HG02759 (cell line): ENCODE results near the gene GNG13.

Source experiments
- ATAC-seq: cut with Tn5 transposase; IDR thresholded peaks from one replicate; pipeline ENCODE4 v1.9.1; 2021; ENCODE audit warnings: mild to moderate bottlenecking, moderate library complexity; ENCODE audit not compliant: unreplicated experiment

Gene GNG13

GRCh38 chr16:795580-796229 is 4.8 kb downstream of the GNG13 start:
- ATAC-seq = no peak

GRCh38 chr16:794853-795466 is 5.6 kb downstream of the GNG13 start:
- ATAC-seq = no peak

GRCh38 chr16:794091-794822 is 6.3 kb downstream of the GNG13 start:
- no peak for ATAC-seq

- no peak for ATAC-seq
Measured at GRCh38 chr16:793414-793813, 7.1 kb downstream of the GNG13 start.

GRCh38 chr16:792221-792995 is 8.1 kb downstream of the GNG13 start:
- no peak for ATAC-seq

- ATAC-seq = no peak
Measured at GRCh38 chr16:791131-791530, 9.4 kb downstream of the GNG13 start.

GRCh38 chr16:790086-790485 is 10.4 kb downstream of the GNG13 start:
- no peak for ATAC-seq

GRCh38 chr16:789191-789850 is 11.2 kb downstream of the GNG13 start:
- ATAC-seq = no peak

- ATAC-seq = peak; percentile 82
Measured at GRCh38 chr16:788399-789126, 12.0 kb downstream of the GNG13 start, which contains the start of gene CHTF18. CHTF18 (plus strand) TSS chr16:788620; CDS start chr16:788685, 65 bp downstream.

GRCh38 chr16:787978-788398 is 12.5 kb downstream of the GNG13 start, which contains the start of gene RPUSD1:
RPUSD1 (minus strand) TSS chr16:788381; CDS start chr16:787737, 644 bp downstream.
- ATAC-seq = no peak

- ATAC-seq = no peak
Measured at GRCh38 chr16:787321-787966, 13.1 kb downstream of the GNG13 start.

- no peak for ATAC-seq
Measured at GRCh38 chr16:785563-786535, 14.7 kb downstream of the GNG13 start.

- no peak for ATAC-seq
Measured at GRCh38 chr16:784431-784830, 16.1 kb downstream of the GNG13 start.

GRCh38 chr16:783404-784161 is 17.0 kb downstream of the GNG13 start:
- ATAC-seq = no peak

GRCh38 chr16:782766-783403 is 17.6 kb downstream of the GNG13 start:
- no peak for ATAC-seq

GRCh38 chr16:782258-782657 is 18.3 kb downstream of the GNG13 start:
- ATAC-seq = no peak
